Memory B cell (primary cell): ENCODE measurements around the gene RNF13.

ENCODE experiments used
- ATAC-seq: fragments of 150-1000 bp; cut with Tn5 transposase; 2 replicates; pipeline ENCODE4 v1.10.0; 2021; ENCODE audit warnings: low read depth, mild to moderate bottlenecking, moderate library complexity
- DNase-seq, 2 donors: peaks; one replicate each; pipeline ENCODE4 v3.0.0; 2022; ENCODE audit warnings: low spot score in 2 of 2
- H3K27ac Mint-ChIP-seq: one replicate; pipeline ENCODE4 v1.8.0; 2022; ENCODE audit warnings: mild to moderate bottlenecking, moderate library complexity, mixed read lengths
- H3K27me3 Mint-ChIP-seq: one replicate; pipeline ENCODE4 v1.8.0; 2022; ENCODE audit warnings: mixed read lengths
- H3K36me3 Mint-ChIP-seq: one replicate; pipeline ENCODE4 v1.8.0; 2022; ENCODE audit warnings: mild to moderate bottlenecking, mixed read lengths
- H3K4me1 Mint-ChIP-seq: one replicate; pipeline ENCODE4 v1.8.0; 2022; ENCODE audit warnings: mixed read lengths
- H3K4me3 Mint-ChIP-seq: one replicate; pipeline ENCODE4 v1.8.0; 2022; ENCODE audit warnings: mild to moderate bottlenecking, moderate library complexity, mixed read lengths
- H3K9me3 Mint-ChIP-seq: one replicate; pipeline ENCODE4 v1.8.0; 2022; ENCODE audit warnings: mixed read lengths

Gene RNF13

DNA sequence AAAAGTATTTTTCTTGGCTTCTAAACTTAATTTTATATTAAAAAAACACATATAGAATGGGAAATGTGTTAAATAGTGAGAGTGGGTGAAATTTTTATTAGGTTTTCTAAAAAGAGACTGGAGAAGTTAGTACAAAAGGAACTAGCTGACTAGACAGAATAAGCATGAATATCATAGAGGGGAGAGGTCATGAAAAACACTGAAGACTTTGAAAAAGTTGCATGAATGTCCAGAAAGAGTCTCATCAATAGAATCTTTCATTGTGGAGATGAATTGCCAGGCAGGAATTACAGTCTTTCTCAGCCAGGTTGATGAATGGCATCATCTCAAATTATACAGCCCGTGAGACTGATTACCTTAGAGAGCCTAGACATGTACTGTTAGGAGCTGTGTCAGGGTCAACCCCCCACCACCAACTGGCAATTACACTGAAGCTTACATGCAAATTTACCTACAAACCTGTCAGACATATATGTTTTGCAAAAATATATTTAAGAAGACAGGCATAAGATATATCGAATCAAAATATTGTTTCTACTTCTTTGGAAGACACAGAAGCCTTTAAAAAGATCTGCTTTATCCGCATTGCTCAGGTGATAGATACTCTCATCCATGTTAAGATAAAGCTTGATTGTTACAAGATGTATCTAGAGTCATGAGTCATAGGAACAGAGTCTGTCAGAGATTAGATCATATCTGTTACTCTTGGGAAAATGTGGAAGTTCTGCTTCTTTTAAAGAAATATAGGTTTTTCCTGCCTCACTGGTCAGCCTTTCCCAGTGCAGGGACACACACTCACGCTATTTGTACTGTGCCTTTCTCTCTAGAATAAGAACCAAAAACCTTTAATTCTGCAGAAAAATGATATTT is 192.5 kb downstream of the RNF13 start:
- DNase-seq (no peak), ATAC-seq (no peak)
- Mint-ChIP-seq H3K36me3 (no peaks in the 10 kb centered on the region), H3K4me1 (no peaks in the 10 kb centered on the region), H3K4me3 (no peak overlapping the region), H3K9me3 (no peaks in the 10 kb centered on the region), H3K27ac (no peak overlapping the region), H3K27me3 (no peaks in the 10 kb centered on the region)

- Mint-ChIP-seq H3K4me1 (no peaks in the 10 kb centered on the region), H3K9me3 (no peaks in the 10 kb centered on the region), H3K36me3 (no peaks in the 10 kb centered on the region), H3K27me3 (no peaks in the 10 kb centered on the region), H3K4me3 (no peak overlapping the region), H3K27ac (no peak overlapping the region)
- no peak for DNase-seq
- no peak for ATAC-seq
Observed at GRCh38 chr3:150006794-150007193, 193.8 kb downstream of the RNF13 start.
